GM12891 (cell line): ENCODE results near the gene CSF1R.

ENCODE experiments used
- DNase-seq: peaks from one replicate; pipeline ENCODE4 v3.0.0; 2011; ENCODE audit warnings: low spot score; ENCODE audit not compliant: insufficient read length
- FAIRE-seq: peaks from 2 replicates; lab custom pipeline; 2011; peaks lifted over from hg19 to GRCh38; lab: Jason Lieb, UNC
- PAX5 ChIP-seq: IDR thresholded peaks from 2 replicates; pipeline ENCODE4 v1.6.1; 2011; ENCODE audit warnings: low read length, moderate library complexity, mild to moderate bottlenecking; ENCODE audit not compliant: insufficient read depth, severe bottlenecking
- POLR2A ChIP-seq: IDR thresholded peaks from 2 replicates; pipeline ENCODE4 v1.6.1; 2011; ENCODE audit warnings: low read depth, low read length, control low read depth
- POLR2AphosphoS5 ChIP-seq: IDR thresholded peaks from 2 replicates; pipeline ENCODE4 v1.6.1; 2011; ENCODE audit warnings: low read depth, low read length, control low read depth
- POU2F2 ChIP-seq: IDR thresholded peaks from 2 replicates; pipeline ENCODE4 v1.6.1; 2011; ENCODE audit warnings: low read depth, mild to moderate bottlenecking, control low read depth, low read length, moderate library complexity
- SPI1 ChIP-seq: IDR thresholded peaks from 2 replicates; pipeline ENCODE4 v1.6.1; 2011; ENCODE audit warnings: low read depth, low read length, control low read depth
- TAF1 ChIP-seq: IDR thresholded peaks from 2 replicates; pipeline ENCODE4 v1.6.1; 2011; ENCODE audit warnings: low read depth, low read length, control low read depth

Gene CSF1R

GRCh38 chr5:150046031-150046430 is 40.3 kb downstream of the CSF1R start:
- FAIRE-seq (no peak), DNase-seq (no peak)
- TF ChIP-seq TAF1: no peak
- no peak for TF ChIP-seq POLR2AphosphoS5
- TF ChIP-seq POU2F2: no peak
- no peak for TF ChIP-seq PAX5
- TF ChIP-seq POLR2A: no peak
- TF ChIP-seq SPI1: no peak

DNA sequence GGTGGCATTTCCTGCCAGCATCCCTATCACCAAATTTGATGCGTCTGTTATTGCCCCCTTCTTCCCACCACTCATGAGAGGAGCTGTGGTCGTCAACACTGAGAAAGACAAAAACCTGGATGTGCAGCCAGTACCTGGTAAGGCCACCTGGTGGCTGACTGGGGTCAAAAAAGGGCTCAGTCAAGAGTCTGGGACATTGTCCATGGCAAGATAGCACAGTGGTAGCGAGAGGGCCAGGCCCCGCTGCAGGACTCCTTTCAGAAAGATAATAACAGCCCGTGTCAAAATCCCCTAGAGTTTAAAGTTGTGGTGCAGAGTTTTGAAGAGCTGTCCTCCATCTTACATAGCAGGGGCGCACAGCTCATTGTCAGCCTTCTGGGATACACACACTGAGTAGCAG is 40.8 kb downstream of the CSF1R start:
- FAIRE-seq (no peak), DNase-seq (no peak)
- TF ChIP-seq PAX5: no peak

GRCh38 chr5:150044712-150045111 is 41.6 kb downstream of the CSF1R start:
- TF ChIP-seq SPI1: no peak
- no peak for TF ChIP-seq PAX5
- TF ChIP-seq POLR2A: no peak
- TF ChIP-seq TAF1: no peak
- TF ChIP-seq POLR2AphosphoS5: no peak
- no peak for DNase-seq
- no peak for FAIRE-seq

GRCh38 chr5:150044329-150044681 is 42.0 kb downstream of the CSF1R start:
- FAIRE-seq: no peak
- TF ChIP-seq TAF1 (no peak), POLR2A (no peak)
- DNase-seq: no peak

DNA sequence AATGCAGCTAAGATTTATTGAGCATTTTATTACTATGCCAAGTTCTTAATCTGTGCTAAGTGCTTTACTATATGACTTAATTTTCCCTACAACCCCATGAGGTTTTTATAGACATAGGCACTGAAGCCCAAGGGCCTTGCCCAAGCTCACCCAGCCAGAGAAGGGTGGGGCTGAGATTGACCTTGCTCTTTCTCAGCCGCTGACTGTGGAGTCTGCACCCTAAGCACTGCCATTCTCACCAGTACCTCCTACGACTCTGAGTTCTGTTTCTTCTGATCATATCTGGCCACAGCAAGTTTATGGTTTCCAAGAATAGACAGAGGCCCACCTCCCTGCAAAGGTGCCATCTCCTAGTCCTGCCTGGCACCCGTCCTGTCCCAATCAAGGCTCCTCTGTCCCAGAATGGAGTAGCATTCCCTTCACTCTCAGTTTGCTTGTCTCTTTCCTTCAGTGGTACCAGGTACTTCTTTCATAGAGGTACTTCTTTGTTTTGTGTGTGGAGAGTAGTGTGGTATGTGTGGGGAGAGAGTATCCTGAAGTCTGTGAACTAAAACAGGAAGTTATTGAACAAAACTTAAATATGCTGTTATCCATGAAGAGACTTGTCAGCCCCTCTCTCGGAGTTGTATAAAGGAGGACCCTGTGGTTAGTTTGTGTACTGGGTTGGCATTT is 42.6 kb downstream of the CSF1R start:
- TF ChIP-seq PAX5: no peak
- TF ChIP-seq POU2F2: no peak
- no peak for TF ChIP-seq TAF1
- no peak for TF ChIP-seq POLR2A
- no peak for TF ChIP-seq SPI1
- no peak for FAIRE-seq
- no peak for DNase-seq

GRCh38 chr5:150042459-150042858 is 43.9 kb downstream of the CSF1R start:
- no peak for TF ChIP-seq POLR2AphosphoS5
- TF ChIP-seq POU2F2: no peak
- TF ChIP-seq SPI1: no peak
- TF ChIP-seq PAX5: no peak
- TF ChIP-seq POLR2A: no peak
- TF ChIP-seq TAF1: no peak
- DNase-seq: no peak
- FAIRE-seq: no peak

DNA sequence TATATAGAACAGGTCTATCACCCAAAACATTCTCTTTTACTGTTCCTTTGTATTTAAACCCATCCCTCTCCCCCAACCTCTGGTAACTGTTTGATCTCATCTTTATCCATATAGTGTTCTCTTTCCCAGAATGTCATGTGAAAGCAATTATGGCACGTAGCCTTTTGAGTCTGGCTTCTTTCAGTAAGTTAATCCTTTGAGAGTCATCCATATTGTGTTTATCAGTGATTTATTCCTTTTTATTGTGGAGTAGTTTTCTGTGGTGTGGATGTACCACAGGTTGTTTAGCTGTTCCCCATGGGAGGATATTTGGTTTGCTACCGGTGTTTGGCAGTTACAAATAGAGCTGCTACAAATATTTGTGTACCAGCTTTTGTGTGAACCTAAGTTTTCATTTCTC is 47.8 kb downstream of the CSF1R start:
- DNase-seq: no peak
- FAIRE-seq: no peak
- TF ChIP-seq POLR2A: no peak
- no peak for TF ChIP-seq TAF1
- TF ChIP-seq SPI1: no peak
- no peak for TF ChIP-seq PAX5
- TF ChIP-seq POLR2AphosphoS5: no peak
- no peak for TF ChIP-seq POU2F2

DNA sequence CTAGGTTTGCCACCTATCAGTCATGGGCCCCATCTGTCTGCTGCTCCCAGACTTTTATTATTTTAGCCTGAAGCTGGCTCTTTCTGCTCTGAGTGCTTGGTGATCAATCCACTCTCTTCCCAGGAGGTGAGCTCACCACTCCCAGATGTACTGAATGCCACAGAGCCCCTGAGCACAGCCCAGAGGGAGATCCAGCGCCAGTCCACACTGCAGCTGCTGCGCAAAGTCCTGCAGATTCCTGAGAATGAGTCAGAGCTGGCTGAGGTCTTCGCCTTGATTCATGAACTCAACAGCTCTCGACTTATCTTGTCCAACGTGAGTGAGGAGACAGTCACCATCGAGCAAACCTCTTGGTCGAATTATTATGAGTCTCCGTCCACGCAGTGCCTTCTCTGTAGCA is 49.8 kb downstream of the CSF1R start:
- TF ChIP-seq POLR2AphosphoS5: no peak
- no peak for TF ChIP-seq TAF1
- TF ChIP-seq SPI1: no peak
- TF ChIP-seq POLR2A: no peak
- TF ChIP-seq POU2F2: no peak
- FAIRE-seq (no peak), DNase-seq (no peak)

DNA sequence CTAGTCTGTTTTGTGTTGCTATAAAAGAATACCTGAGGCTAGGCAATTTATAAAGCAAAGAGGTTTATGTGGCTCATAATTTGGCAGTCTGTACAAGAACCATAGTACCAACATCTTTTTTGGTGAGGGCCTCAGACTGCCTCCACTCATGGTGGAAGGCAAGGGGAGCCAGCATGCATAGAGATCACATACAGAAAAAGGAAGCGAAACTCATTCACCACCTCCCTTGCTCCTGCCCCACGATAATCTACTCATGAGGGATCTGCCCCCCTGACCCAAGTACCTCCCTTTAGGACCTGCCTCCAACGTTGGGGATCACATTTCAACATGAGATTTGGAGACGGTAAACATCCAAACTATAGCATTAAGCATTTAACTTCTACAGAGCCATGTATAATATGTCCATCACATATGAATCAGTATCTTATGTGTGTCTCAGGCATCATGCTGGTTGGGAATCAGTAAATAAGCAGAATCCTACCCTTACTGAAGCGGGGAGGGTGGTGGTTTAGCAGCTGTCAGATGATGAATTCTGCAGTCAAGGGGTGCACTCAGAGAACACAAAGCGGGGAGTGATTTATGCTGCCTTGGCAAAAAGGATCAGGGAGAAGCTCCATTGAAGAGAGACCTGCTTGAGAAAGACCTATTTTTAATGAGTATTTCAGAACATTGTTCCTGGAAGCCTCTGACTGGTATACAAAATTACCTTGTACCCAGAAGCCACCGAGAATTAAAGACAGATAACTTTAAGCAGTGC is 51.0 kb downstream of the CSF1R start:
- FAIRE-seq (peak; percentile 92), DNase-seq (no peak)
- TF ChIP-seq POU2F2 (0 out of 2 replicates have a peak, but pooled peaks have one; percentile 29), POLR2A (no peak), TAF1 (no peak), POLR2AphosphoS5 (no peak), PAX5 (no peak), SPI1 (peak; percentile 97)

GRCh38 chr5:150034662-150035061 is 51.7 kb downstream of the CSF1R start:
- no peak for TF ChIP-seq POLR2A
- TF ChIP-seq POU2F2: no peak
- no peak for TF ChIP-seq TAF1
- TF ChIP-seq PAX5: no peak
- TF ChIP-seq SPI1: no peak
- no peak for TF ChIP-seq POLR2AphosphoS5
- DNase-seq: no peak

More at GRCh38 chr5:150034662-150035061, 51.7 kb downstream of the CSF1R start:
- no peak for FAIRE-seq
